Mesendoderm (in vitro differentiated cells): ENCODE results near the gene HPSE.
"Not testable (repeated sequence)": the region's sequence is repeated elsewhere in the genome, so short reads cannot be mapped to it uniquely, and the experiment has no call there.

Experiments
- DNase-seq: peaks from one replicate; pipeline ENCODE4 v3.0.0; 2013
- H2AK5ac ChIP-seq: 2 replicates; pipeline ENCODE4 v1.6.1; 2013; ENCODE audit warnings: low read length, inconsistent platforms
- H2BK120ac ChIP-seq: 2 replicates; pipeline ENCODE4 v1.6.1; 2013; ENCODE audit warnings: low read depth, mild to moderate bottlenecking, low read length, moderate library complexity, mixed read lengths
- H2BK15ac ChIP-seq: replicated peaks from 2 replicates; pipeline ENCODE4 v1.6.1; 2013; ENCODE audit warnings: low read depth, mild to moderate bottlenecking, moderate library complexity
- H2BK5ac ChIP-seq: 2 replicates; pipeline ENCODE4 v1.6.1; 2013; ENCODE audit warnings: low read length, inconsistent platforms
- H3K18ac ChIP-seq: 2 replicates; pipeline ENCODE4 v1.6.1; 2013; ENCODE audit warnings: mild to moderate bottlenecking, low read length, mixed read lengths
- H3K23ac ChIP-seq: one replicate; pipeline ENCODE4 v1.6.1; 2013; ENCODE audit warnings: low read length
- H3K27ac ChIP-seq: 2 replicates; pipeline ENCODE4 v1.5.1; 2013; ENCODE audit warnings: low read depth, mild to moderate bottlenecking, inconsistent platforms, low read length, moderate library complexity
- H3K27me3 ChIP-seq: 2 replicates; pipeline ENCODE4 v1.6.1; 2013; ENCODE audit warnings: low read length, control low read depth, mild to moderate bottlenecking, inconsistent platforms; ENCODE audit not compliant: insufficient read depth, poor library complexity
- H3K36me3 ChIP-seq: 2 replicates; pipeline ENCODE4 v1.6.1; 2013; ENCODE audit warnings: low read length, inconsistent platforms; ENCODE audit not compliant: control insufficient read depth, insufficient read depth
- H3K4ac ChIP-seq: one replicate; pipeline ENCODE4 v1.6.1; 2013; ENCODE audit warnings: low read depth, mild to moderate bottlenecking, low read length, moderate library complexity
- H3K4me1 ChIP-seq: 2 replicates; pipeline ENCODE4 v1.6.1; 2013; ENCODE audit warnings: low read depth, low read length, inconsistent platforms; ENCODE audit not compliant: control insufficient read depth
- H3K4me2 ChIP-seq: 2 replicates; pipeline ENCODE4 v1.6.1; 2013; ENCODE audit warnings: low read length
- H3K4me3 ChIP-seq: 2 replicates; pipeline ENCODE4 v1.5.1; 2013; ENCODE audit warnings: mild to moderate bottlenecking, low read length
- H3K56ac ChIP-seq: one replicate; pipeline ENCODE4 v1.6.1; 2013; ENCODE audit warnings: low read length
- H3K79me1 ChIP-seq: 2 replicates; pipeline ENCODE4 v1.6.1; 2013; ENCODE audit warnings: low read length, inconsistent platforms
- H3K79me2 ChIP-seq: 2 replicates; pipeline ENCODE4 v1.6.1; 2013; ENCODE audit warnings: mild to moderate bottlenecking, low read length; ENCODE audit not compliant: control insufficient read depth, insufficient read depth
- H3K9ac ChIP-seq: 2 replicates; pipeline ENCODE4 v1.6.1; 2013; ENCODE audit warnings: low read length, inconsistent platforms
- H4K5ac ChIP-seq: one replicate; pipeline ENCODE4 v1.6.1; 2013; ENCODE audit warnings: low read length
- H4K8ac ChIP-seq: one replicate; pipeline ENCODE4 v1.6.1; 2013; ENCODE audit warnings: low read depth, mild to moderate bottlenecking, control low read depth, low read length, moderate library complexity
- WGBS: extraction: QIAGEN DNeasy Blood & Tissue Kit; methylation state at CpG from one replicate; pipeline ENCODE4 v1.1.7; 2013; ENCODE audit warnings: low lambda C conversion rate, missing lambda C conversion rate; ENCODE audit not compliant: insufficient coverage; ENCODE audit errors: extremely low coverage; 5-methylcytosine and 5-hydroxymethylcytosine counted together

The HPSE gene

DNA sequence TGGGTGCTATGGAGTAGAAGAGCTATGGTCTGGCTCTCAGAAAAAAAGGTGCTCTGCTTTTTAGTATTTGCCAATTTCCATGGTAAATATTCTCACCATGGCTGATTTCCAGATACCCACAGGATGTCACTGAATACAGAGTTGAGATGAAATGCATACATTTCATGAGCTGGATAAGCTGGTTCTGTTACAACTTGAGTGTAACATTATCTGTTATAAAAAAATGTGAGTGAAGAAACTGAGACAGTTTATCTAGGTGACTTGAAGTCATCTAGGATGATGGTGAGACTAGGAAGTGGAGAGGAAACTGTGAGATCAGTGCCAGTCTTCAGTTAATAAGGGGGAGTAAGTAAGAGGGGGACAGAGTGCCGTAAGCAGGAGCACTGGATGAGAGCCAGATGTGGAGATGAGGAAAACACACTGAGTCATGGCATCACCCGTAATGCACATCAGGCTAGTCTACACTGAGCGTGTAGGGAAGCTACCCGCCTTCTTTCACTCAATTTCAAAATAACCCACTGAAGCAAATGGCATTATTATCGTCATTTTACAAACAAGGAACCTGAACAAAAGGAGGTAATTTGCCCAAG is 5.0 kb downstream of the HPSE start:
- H3K4me1 ChIP-seq = no peaks in the 10 kb centered on the region
- H2BK120ac ChIP-seq = no peak overlapping the region
- no peak overlapping the region for H3K27ac ChIP-seq
- peaks cover 8% of the 10 kb centered on the region for H3K27me3 ChIP-seq
- H2AK5ac ChIP-seq = no peak overlapping the region
- no peaks in the 10 kb centered on the region for H3K79me2 ChIP-seq
- H3K18ac ChIP-seq = no peak overlapping the region
- H3K23ac ChIP-seq = no peak overlapping the region
- no peak overlapping the region for H3K4me2 ChIP-seq
- no peak overlapping the region for H3K4ac ChIP-seq
- no peaks in the 10 kb centered on the region for H3K36me3 ChIP-seq
- H4K8ac ChIP-seq = no peak overlapping the region
- H4K5ac ChIP-seq = no peak overlapping the region
- WGBS = no CpG with 5 or more reads among the region's 5 CpGs
- no peak overlapping the region for H2BK5ac ChIP-seq
- H3K79me1 ChIP-seq = no peaks in the 10 kb centered on the region
- no peak overlapping the region for H2BK15ac ChIP-seq
- H3K4me3 ChIP-seq = no peak overlapping the region
- H3K9ac ChIP-seq = no peak overlapping the region
- no peak overlapping the region for H3K56ac ChIP-seq
- no peak for DNase-seq

DNA sequence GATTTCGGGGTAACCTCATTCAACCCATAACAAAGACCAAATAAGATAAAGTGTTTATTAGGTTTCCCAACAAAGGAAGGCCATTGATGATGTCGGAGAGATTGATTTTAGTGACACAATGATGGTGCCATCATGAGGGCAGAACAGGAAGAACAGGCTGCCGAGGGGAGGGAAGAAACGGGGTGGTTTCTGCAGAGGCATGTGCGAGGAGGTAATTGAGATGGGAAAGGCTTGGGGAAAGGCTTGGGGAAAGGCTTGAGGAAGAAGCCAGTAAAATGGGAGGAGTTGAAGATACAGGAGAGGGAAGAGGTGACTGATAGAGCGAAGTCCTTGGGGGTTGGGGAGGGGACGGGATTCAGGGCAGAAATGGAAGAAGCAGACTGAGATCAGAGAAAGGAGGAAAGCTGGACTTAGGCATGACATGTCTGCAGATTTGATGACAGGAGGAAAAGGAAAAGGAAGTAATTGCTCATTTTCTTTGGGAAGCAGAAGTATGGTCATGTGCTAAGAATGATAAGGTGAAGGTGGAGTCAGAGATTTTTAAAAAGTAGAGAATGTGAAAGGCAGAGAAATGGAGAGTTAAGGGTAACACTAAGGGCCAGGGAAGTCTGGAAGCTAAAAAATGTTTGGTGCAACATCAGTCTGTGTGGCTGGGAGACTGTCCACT is 6.0 kb downstream of the HPSE start:
- Histone ChIP-seq H3K18ac (no peak overlapping the region), H3K9ac (no peak overlapping the region), H3K4me1 (no peaks in the 10 kb centered on the region), H3K36me3 (no peaks in the 10 kb centered on the region), H3K27ac (no peak overlapping the region), H3K23ac (no peak overlapping the region), H3K79me1 (no peaks in the 10 kb centered on the region), H3K79me2 (no peaks in the 10 kb centered on the region), H3K4me3 (no peak overlapping the region), H3K4ac (no peak overlapping the region), H2BK5ac (no peak overlapping the region), H4K8ac (no peak overlapping the region), H3K4me2 (no peak overlapping the region), H4K5ac (peak overlapping the region; percentile 65), H2BK120ac (no peak overlapping the region), H3K27me3 (peaks cover 4% of the 10 kb centered on the region), H2AK5ac (no peak overlapping the region), H3K56ac (no peak overlapping the region), H2BK15ac (no peak overlapping the region)
- WGBS = no CpG with 5 or more reads among the region's 7 CpGs
- DNase-seq = peak; percentile 84

DNA sequence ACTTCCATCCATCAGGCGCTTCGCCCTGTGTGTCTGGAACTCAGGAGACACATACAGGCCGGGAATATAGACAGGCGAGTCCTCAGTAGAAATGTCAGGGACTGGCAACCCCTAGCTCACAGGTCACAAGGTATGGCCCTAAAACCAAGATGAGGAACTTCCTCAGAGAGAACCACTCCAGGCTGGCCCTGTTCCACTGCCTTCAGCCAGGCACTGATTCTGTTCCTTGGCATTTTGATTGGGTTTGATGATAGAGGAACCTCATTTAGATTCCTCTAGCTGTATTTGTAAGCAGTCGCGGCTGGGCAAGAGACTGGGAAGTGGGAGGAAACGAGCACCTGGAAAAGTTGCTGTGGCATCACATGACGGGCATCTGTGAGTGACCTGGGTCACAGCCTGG is 8.1 kb downstream of the HPSE start:
- Histone ChIP-seq H3K4me2 (no peak overlapping the region), H3K36me3 (no peaks in the 10 kb centered on the region), H4K5ac (no peak overlapping the region), H3K9ac (no peak overlapping the region), H3K27me3 (no peaks in the 10 kb centered on the region), H3K79me2 (no peaks in the 10 kb centered on the region), H2BK5ac (no peak overlapping the region), H2BK15ac (no peak overlapping the region), H4K8ac (no peak overlapping the region), H3K4me3 (no peak overlapping the region), H2AK5ac (no peak overlapping the region), H3K56ac (no peak overlapping the region), H3K23ac (no peak overlapping the region), H3K18ac (no peak overlapping the region), H2BK120ac (no peak overlapping the region), H3K79me1 (no peaks in the 10 kb centered on the region), H3K27ac (no peak overlapping the region), H3K4me1 (no peaks in the 10 kb centered on the region), H3K4ac (no peak overlapping the region)
- WGBS = no CpG with 5 or more reads among the region's 8 CpGs
- DNase-seq = no peak

DNA sequence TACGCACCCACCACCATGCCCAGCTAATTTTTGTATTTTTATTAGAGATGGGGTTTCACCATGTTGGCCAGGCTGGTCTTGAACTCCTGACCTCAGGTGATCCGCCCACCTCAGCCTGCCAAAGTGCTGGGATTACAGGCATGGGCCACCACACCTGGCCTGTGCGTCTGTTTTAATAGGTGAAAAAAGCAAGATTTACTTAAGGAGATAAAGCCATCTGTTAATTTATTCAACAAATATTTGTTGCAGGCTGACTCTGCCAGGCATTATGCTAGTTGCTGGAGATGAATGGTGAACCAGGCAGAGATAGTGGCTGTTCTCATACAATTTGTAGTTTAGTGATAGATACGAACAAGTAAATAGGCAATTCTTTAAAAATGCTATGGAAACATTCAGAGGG is 9.3 kb downstream of the HPSE start:
- H3K36me3 ChIP-seq, H3K79me2 ChIP-seq, H3K4ac ChIP-seq, H2AK5ac ChIP-seq, H3K4me1 ChIP-seq, H3K79me1 ChIP-seq, H3K4me3 ChIP-seq, DNase-seq, H2BK15ac ChIP-seq, H3K27me3 ChIP-seq, H3K4me2 ChIP-seq, H2BK120ac ChIP-seq, H3K9ac ChIP-seq, H4K5ac ChIP-seq, H3K56ac ChIP-seq, H2BK5ac ChIP-seq, H4K8ac ChIP-seq, H3K23ac ChIP-seq, H3K18ac ChIP-seq, H3K27ac ChIP-seq: not testable (repeated sequence)
- WGBS = no CpG with 5 or more reads among the region's 4 CpGs

DNA sequence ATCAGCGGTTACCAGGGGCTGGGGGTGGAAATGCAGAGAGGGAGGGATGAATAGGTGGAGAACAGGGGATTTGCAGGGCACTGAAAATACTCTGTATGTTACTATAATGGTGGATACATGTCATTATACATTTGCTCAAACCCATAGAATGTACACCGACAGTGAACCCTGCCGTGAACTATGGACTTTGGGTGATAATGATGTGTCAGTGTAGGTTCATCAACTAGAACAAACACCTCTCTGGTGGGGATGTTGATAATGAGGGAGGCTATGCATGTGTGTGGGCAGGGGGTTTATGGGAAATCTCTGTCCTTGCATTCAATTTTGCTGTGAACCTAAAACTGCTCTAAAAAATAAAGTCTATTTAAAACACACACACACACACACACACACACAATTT is 11.5 kb downstream of the HPSE start:
- Histone ChIP-seq H3K9ac (no peak overlapping the region), H3K79me2 (no peaks in the 10 kb centered on the region), H4K8ac (no peak overlapping the region), H2AK5ac (no peak overlapping the region), H2BK5ac (no peak overlapping the region), H3K18ac (no peak overlapping the region), H2BK120ac (no peak overlapping the region), H3K27ac (no peak overlapping the region), H3K4me2 (no peak overlapping the region), H3K27me3 (no peaks in the 10 kb centered on the region), H3K36me3 (no peaks in the 10 kb centered on the region), H3K4me3 (no peak overlapping the region), H2BK15ac (no peak overlapping the region), H3K4ac (no peak overlapping the region), H3K56ac (no peak overlapping the region), H3K79me1 (no peaks in the 10 kb centered on the region), H4K5ac (no peak overlapping the region), H3K23ac (no peak overlapping the region), H3K4me1 (no peaks in the 10 kb centered on the region)
- WGBS = no CpG with 5 or more reads among the region's 3 CpGs
- DNase-seq = no peak

DNA sequence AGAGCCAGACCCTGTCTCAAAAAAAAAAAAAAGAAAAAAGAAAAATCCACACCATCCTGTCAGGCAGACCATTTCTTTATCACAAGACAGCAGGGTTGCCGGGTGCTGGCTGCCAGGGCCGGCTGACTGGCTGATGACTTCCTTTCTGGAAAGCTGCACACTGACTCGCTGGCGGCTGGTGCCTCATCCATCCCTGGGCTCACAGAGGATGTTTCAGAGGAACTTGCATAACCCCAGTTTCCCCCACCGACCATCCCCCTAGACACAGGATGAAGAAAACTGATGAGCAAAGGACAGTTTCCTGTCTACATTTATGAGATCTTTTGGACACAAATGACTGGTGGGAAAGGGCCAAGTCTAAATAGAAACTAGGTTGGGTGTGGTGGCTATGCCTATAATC is 14.1 kb downstream of the HPSE start:
- no peak overlapping the region for H3K56ac ChIP-seq
- no peak overlapping the region for H2BK15ac ChIP-seq
- no peaks in the 10 kb centered on the region for H3K4me1 ChIP-seq
- no peak overlapping the region for H4K8ac ChIP-seq
- H3K79me1 ChIP-seq = no peaks in the 10 kb centered on the region
- no peak overlapping the region for H3K4ac ChIP-seq
- no peak overlapping the region for H3K23ac ChIP-seq
- H4K5ac ChIP-seq = no peak overlapping the region
- WGBS = no CpG with 5 or more reads among the region's 5 CpGs
- no peaks in the 10 kb centered on the region for H3K27me3 ChIP-seq
- H3K79me2 ChIP-seq = no peaks in the 10 kb centered on the region
- H3K9ac ChIP-seq = no peak overlapping the region
- no peak overlapping the region for H3K18ac ChIP-seq
- no peak for DNase-seq
- H3K4me2 ChIP-seq = no peak overlapping the region
- H3K27ac ChIP-seq = no peak overlapping the region
- no peak overlapping the region for H2AK5ac ChIP-seq
- H3K36me3 ChIP-seq = no peaks in the 10 kb centered on the region
- no peak overlapping the region for H2BK120ac ChIP-seq
- no peak overlapping the region for H3K4me3 ChIP-seq
- H2BK5ac ChIP-seq = no peak overlapping the region
